Kasumi-1 (cell line): Measurements from ENCODE around the gene SRGAP3.

ENCODE experiments used
- DNase-seq, 2 experiments: peaks; one replicate each; lab custom pipeline; 2025; lab: John Stamatoyannopoulos, UW

SRGAP3 gene

DNA sequence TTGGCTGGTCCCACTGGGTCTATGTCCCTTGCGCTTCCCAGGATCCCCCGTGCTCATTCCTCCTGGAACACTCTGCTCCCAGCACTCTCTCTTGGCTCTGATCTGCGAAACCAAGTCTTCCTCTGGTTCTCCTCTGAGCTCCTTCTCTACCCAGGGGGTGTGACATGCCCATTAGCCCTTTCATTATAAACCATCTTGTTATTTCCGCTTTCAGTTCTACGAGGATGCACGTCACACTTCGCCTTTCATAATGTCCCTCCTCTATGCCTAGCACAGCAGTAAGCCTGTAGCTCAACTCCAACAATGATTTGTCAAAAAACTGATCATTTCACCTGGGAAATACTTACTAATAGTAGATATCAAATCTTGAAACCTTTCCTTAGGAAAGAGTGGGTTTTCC lies 234.2 kb downstream of the SRGAP3 start:
- no peak for DNase-seq

DNA sequence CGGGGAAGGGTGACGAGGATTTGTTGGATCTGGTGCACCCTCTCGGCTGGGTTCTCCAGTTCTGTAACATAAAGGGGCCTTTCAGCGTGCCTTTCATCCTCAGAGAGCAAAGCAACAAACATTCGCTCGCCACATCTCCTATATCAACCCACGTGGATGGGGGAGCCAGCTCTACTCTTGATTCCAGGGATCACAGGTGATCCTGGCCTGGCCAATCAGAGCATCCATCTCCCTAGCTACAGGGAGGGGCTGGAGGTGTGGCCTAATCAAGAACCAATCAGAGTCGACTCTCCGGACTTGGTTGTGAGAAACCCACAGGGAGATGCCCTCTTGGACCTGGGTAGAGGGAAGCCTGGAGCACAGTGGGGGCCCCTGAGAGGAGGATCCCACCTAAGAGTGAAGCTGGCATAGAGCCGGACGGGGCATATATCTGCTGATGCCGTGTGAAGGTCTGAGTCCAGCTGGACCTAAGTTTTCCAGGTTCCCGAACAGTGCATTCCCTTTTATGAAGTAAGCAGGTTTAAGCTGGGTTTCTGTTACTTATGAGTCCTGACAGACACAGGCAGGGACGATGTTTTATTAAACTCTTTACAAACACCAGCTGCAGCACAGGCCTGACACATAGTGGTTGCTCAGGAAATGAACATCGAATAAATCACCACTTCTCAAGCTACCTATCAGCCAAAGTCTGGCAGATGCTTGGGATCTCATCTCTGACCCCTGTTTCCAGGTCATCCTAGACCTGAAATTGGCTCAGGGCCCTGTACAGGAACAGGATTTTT lies 235.5 kb downstream of the SRGAP3 start:
- no peak for DNase-seq

DNA sequence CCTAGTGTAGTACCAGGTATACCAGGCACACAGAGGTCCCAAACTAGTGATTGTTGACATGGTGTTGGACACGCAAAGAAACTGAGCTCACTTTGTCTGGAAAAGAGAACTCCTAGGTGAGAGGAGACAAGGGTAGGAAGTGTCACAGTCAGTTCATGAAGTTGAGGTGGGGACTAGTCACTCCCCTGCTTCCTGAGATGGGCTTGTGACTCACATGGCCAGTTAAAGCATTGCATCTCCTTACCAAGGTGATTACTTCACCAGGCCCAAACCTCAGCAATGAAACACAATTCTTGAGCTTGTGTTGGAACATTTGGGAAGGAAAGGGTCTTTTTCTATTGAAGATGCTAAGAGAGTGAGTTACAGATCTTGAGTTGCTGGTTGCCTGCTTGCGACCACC lies 236.9 kb downstream of the SRGAP3 start:
- no peak for DNase-seq

DNA sequence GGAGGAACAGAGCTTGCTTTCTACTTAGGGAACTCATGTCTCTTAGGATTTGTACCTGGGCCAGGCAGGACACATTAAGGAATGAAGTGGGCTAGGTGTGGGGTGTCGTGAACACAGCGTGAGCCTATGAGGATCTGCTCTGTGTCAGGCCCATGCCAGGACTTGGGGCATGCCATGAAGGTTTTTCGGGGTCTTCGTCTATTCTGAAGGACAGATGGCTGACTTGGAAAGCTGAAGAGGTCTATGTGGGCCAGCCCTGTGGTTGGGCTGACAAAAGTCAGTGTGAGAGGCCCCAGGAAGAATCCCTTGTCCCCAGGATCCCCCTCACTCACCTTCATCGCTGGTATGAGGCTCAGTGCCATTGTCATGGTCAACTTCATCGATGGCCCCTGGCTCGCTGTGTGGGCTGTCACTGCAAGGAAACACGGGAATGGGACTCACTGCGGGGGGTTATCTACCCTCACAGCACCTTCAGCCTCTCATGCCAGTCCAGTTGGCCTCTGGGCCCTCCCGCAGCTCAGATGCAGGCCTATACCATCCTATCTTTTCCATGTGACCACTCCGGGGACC lies 239.4 kb downstream of the SRGAP3 start:
- DNase-seq = no peak

DNA sequence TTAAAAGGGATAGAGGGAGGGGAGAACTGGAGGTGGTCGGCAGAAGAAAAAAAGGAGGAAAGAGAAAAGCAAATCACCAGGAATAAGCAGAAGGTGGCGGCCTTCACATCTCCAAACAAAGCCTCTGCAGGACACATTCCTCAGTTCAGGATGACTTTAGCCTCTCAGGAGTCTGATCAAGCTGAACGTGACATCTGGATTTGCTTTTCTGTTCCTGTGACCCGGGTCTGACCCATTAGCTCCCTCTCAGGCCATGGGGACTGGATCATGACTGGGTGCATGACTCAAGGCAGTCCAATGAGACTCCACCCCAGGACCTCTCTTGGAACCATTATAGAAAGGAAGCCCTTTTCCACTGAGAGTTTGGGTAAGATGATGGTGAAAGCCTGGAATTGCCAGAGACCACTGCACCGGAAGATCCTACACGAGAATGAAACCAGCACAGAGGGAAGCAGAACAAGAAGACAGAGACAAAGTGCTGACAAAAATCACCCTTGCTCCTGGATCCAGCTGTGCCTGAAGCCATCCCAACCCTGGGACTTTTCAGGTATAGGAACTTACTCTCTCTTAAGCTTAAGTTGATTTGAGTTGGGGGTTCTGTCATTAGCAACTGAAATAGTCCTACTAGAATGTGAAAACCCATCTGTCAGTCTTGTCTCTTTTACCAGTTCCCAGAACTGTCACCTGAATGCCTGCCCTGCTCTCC lies 240.7 kb downstream of the SRGAP3 start:
- no peak for DNase-seq

DNA sequence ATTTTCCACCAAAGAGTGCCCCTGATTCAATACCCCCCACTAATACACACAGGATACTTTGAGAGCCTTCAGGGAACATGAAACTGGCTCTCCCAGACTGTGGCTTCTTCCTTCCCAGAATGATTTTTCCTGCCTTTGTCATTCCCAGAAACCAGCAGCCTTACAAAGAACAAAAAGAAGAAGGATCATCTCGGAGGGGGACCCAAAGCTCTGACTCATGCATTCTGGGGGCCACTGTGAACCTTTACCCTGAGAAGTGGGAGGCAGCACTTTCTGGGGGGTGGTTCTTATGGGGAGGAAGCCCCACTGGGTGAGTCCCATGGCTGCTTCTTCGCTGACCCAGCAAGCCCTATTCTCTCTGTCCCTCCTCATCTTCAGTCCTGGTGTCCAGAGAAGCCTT lies 241.5 kb downstream of the SRGAP3 start:
- no peak for DNase-seq

DNA sequence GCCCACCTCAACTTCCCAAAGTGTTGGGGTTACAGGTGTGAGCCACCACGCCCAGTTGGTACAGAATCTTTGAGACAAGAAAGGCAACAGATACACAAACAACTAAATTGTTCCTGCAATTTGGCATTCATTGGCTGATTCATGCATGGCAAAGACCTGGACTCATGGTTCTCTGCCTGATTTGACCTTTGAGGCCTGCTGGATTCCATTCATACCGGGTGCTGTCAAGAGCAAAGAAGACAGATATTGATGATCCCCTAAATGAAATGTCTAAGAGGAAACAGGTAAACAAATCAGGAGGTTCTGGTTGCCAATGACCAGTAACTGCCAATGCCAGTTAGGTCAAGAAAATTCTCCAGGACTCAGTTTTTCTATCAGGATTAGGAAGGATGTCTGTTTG lies 242.2 kb downstream of the SRGAP3 start:
- no peak for DNase-seq

DNA sequence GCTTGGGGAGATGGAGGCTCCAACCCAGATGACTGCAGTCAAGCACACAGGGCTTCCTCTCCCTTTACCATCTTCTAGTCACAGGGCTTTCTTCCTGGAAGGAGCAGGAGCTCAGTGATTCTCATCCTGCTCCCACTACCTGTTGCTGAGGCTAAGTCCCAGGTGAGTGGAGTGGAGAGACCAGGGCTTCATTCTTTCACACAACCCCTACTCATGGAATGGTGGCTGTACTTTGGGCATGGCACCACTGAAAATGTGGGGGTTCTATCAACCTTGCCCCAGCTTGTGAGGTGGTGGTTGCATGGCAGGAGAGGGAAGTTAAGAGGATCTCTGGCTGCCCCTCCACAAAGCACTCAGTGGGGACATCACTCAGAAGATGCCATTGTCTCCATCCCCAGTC lies 249.4 kb downstream of the SRGAP3 start:
- DNase-seq = no peak

DNA sequence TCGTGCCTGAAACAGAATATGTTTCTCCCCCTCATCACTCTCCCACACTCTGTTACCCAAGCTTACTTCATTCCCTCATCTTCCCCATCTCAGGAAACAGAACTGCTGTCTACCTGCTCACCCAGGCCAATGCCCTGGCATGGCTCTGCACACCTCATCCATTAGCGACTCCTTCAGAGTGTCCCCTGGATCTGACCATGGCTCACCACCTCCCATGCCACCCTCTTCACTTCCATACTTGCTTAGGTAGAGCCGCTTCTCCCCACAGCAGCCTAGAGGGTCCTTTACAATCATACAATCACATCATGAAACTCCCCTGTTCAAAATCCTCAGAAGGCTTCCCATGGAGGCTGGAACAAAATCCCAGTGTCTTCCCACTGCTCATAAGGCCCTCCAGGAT lies 252.3 kb downstream of the SRGAP3 start:
- no peak for DNase-seq

DNA sequence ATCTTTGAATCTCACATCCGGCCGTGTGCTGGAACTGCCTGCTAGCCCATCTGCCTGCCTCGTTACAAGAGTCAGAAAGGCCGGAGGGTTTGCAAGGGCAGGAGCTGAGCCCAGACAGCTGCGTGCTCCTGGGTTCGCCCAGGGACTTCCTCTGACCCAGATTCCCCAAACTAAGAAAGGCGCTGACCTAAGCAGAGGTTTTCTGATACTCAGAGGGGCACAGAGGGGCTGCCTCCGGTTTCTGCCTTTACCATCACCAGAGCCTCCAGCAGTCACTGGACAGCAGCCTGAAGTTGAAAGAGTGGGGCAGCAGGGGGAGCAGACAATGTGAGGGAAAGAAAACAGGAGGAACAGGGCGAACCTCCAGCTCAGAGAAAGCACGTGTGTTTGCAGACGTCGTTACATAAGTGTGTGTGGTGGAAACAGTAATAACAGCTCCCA lies 252.7 kb downstream of the SRGAP3 start:
- DNase-seq = no peak

DNA sequence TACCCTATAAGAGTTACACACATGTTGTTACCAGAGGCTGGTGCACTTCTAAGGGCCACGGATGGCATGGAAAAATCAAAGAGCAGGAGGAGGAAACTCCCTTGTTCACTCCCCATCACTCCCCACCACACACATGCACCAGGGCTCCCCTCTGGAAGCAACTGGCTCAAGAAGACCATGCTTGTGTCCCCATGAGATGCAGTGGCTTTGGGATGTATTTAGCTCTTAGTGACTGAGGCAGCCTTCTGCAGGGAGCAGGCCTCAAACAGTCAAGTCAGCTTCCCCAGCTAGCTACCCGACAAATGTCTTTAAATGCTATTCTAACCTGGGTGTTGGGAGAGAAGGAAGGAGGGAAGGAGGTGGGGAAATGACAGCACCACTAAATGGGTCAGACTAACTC lies 253.2 kb downstream of the SRGAP3 start:
- DNase-seq = no peak

DNA sequence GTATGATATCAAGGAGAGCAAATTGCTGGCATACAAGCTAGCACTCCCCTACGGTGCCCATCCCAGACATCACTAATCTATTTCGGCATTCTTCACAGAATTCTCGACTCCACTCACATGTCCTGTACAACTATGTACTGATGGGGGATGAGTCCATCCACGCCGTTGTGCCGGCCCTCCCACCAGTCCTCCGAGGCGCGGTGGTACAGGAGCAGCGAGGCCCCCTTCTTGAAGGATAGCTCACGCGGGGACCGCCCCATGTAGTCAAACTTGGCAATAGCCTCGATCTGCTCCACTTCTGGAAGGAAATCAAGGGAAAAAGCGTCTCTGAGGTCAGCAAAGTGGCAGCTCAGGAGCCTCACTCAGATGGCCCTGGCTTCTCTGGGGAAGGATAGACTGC lies 255.2 kb downstream of the SRGAP3 start:
- DNase-seq = no peak

DNA sequence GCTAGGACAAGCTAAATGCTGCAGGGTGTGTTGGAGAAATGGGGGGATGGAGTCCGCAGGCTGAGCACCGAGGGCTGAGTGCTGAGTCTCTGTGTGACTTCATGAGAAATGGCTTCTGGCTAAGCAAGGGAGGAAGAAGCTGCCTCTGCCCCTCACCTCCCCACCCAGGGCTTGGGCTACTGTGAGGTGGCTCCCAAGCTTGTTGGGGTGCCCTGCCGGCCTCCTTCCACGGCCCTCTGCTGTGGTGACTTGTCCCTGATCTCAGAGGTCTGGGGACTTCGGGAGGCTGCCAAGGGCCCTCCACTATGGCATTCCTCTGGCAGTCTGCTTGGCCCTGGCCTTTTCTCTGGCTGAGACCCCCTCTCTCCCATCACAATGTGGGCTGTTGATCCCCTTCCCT lies 256.1 kb downstream of the SRGAP3 start:
- DNase-seq = no peak

DNA sequence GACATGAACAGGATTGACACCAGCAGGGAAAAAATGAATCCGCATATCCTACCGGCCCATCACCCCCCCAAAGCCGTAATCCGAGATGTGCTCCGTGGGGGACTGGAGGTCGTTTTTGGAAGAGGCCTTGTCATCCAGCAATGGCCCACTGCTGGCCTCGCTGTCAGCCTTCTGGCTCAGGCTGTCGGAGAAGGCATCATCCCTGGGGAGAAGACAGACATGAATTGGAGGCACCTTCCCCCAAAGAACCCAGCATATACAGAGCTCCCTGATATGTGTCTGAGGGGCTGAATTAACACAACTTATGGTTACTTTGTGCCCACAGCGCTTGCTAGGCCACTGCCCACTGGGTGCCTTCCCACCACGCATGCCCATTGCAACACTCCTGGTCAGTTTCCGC lies 256.6 kb downstream of the SRGAP3 start:
- DNase-seq = no peak

DNA sequence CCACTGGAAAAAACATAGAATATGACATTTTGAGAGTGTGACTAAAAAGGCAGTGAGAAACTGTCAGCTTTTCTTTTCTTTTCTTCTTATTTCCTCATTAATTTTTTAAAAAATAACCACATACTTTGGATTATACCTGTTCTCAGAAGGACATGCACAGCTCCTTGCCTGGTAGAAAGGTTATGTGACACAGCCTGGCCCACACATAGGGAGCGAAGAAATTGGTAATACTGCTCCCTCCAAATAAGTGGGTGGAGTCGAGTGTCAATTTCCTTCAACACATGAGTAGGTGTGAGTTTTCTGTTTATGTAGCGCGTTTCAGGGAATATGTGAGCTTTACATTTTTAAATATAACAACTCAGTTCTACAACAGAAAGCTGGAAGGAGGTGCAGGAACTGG lies 257.2 kb downstream of the SRGAP3 start:
- DNase-seq = no peak

DNA sequence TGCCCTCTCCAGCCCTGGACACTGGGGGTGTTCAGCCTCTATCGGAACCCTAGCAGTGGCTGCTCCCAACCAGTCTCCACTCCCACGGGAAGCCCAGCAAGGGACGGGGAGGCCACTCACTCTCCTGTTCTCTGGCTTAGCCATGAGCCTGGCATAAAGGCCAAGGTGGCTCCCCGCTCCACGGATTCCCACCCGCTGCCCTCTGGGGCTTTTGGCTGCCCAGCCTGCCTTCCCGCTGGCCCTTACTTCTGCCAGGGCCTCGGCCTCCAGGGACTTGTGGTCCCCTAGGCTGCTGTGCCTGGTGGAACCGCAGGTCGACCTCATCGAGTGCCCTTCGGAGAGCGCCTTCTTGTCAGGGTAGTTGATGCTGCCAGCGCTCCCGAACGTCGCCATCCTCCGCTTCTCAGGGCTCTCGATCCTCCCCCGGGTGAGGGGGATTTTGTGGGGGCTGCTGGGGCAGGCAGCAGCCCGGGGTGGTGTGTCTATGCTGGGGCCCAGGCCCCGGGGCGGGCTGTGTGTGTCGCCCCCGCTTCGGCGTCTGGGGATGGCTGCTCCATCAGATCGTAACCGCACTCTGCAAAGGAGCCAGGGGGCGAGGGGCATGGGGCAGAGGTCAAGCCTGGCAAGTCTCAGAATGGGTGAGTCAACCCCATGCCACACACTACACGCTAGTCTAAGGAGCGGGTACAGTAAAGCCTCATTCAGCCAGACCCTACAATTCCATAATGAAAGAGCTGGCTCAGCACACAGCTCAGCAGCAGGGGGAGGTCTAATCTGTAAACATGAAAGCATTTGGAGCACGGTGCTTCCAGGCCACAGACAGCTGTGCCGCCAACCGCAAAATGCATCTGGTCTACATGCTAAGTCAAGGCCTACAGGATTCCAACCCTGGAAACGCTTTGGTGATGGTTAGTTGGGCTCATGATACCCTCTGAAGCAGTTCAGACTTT lies 258.9 kb downstream of the SRGAP3 start:
- no peak for DNase-seq

DNA sequence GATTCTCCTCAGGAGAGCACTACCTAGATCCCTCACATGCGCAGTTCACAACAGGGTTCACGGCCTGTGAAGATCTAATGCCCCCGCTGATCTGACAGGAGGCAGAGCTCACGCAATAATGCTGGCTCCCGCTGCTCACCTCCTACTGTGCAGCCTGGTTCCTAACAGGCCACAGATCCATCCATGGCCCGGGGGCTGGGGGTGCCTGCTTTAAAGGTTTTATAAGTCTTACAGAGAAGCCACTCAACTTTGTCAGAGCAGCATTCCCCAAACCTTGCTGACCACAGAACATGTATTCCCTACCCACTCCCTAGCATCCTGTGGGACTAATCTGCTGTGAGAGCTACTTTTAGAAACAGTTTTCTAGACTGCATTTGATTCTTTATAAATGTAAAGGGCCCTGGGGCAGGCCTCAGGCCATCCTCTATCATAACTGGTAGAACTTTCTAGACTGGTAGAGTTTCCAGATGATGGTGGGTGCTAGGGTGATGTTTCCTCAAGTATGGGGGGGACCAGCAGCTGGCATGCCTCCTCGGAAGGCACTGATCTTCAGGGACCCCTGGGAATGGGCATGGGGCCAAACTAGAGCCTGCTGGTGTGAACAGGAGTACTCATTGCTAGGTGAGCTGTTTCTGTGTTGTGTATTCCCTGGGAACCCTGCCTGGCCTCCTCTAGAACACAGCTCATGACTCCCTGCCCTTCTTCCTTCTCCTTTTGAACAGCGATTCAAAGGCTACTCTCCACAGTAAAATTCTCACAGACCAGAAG lies 260.5 kb downstream of the SRGAP3 start:
- no peak for DNase-seq

DNA sequence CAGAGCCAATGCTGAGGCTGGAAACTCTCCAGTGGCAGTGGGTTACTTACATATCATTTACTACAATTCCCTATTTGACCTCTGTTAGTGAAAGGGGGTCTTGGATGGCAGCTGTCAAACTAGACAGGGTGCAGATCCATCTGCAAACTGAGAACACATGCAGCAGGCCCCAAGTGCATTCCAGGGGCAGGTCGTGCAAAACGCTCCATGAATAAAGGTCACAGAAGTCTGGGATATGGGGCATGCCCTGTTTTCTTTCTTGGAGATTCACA lies 261.1 kb downstream of the SRGAP3 start:
- no peak for DNase-seq

DNA sequence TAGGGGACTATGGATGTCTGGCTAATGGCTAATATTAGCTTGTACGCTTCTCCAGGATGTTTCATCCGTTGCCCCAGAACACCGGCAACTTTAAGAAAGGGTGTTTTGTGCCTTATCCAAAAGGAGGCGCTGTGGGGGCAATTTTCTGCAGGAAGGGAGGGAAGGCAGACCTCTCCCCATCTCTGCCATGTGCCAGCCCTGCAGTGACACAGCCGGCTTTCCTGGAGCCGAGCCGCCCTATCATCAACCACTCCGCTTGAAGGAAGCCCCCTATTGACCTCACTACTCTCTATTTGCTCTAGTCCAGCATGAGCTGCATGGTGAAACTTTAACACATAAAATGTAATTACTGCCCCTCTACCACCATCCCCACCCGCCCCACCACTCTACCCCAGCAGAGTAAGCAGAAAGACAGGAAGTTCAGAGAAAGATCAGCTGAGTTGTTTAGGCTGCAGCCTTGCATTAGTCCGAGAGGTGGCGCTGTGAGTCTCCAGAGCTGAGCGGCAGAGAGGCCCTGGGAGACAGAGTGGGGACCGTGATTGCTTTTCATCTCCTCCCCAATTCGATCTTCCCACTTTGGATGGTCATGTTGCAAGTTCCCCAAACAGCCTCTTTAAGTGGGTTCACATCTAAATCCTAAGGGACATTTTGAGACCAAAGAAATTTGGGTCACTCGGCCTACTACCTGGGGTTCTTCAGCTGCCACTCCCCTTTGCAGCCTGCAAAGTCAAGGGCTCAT lies 261.6 kb downstream of the SRGAP3 start:
- DNase-seq = peak; percentile 78 to 85

DNA sequence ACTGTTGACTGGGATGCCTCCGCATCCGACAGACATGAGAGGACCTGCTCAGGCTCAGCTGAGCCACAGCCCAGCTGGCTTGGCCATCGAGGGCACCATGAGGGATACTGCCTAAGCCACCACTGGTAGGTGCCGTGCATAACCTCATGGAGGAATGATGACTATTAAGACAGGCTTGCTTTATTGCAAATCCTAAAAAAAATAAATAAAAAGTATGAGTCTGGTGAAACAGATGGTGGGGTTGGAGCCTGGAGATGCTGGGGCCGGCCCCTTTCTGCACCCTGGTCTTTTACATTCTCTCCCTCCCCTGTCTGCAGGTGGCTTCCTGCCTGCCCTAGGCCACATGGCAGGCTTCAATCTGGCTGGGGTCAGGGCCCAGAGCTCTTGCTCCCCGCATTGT lies 262.2 kb downstream of the SRGAP3 start:
- DNase-seq = no peak

DNA sequence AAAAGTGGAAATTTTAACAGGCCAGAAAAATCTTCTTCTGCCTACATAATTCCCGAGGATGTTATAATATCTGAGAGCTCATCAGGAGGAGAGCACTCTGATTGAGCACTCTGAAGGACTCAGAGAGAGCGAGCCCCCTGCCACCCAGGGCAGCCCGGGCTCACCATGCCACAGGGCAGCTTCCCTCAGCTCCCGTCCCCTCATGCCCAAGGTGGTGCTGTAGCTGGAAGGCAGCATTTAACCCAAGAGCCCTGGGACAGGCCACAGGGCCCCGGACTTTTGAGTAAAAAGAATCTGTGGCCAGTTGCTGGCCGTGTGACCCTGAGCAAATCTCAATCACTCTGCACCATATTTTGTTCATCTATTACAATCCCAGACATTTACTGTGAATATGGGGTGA lies 262.7 kb downstream of the SRGAP3 start:
- no peak for DNase-seq
